PC-9 (cell line): ENCODE results near the gene SERPINB11. TPM values are rescaled to one million over a fixed set of nuclear protein-coding genes. Genes with fewer than 3 reads are reported as not detected.

Source experiments
- BruUV-seq: library from RNA; stranded (reverse); fragments of 400-500 nt; replicated peaks from 2 replicates; lab custom pipeline; 2021; lab: Mats Ljungman, UMichigan
- CTCF ChIA-PET: fragments of 300-600 bp; sonication (Branson Sonifier 250); formaldehyde crosslinking; loops from one replicate; lab custom pipeline; 2022; ENCODE audit warnings: antibody characterized with exemption; lab: Charles Lee
- POLR2A ChIA-PET: fragments of 300-600 bp; sonication (Branson Sonifier 250); formaldehyde crosslinking; loops from one replicate; lab custom pipeline; 2022; ENCODE audit warnings: antibody characterized with exemption; ENCODE audit not compliant: unreplicated experiment; lab: Charles Lee
- DNase-seq, 2 experiments: peaks; one replicate each; pipeline versions ENCODE4 v3.0.0 to v3.0.0-alpha.2; 2015 to 2022; ENCODE audit warnings: mixed read lengths in 1 of 2
- H2AFZ ChIP-seq: fragments of 200-600 bp; sonication (generic); 2 replicates; pipeline ENCODE4 v1.8.1; 2017; ENCODE audit warnings: antibody characterized with exemption
- H3F3A ChIP-seq: fragments of 200-600 bp; sonication (generic); 2 replicates; pipeline ENCODE4 v1.8.1; 2017; ENCODE audit warnings: antibody characterized with exemption, mild to moderate bottlenecking, low read depth; ENCODE audit not compliant: insufficient read depth
- H3K27ac ChIP-seq: fragments of 200-600 bp; sonication (generic); 2 replicates; pipeline ENCODE4 v1.6.1; 2016; ENCODE audit warnings: mixed run types
- H3K27me3 ChIP-seq: fragments of 200-600 bp; sonication (generic); 2 replicates; pipeline ENCODE4 v1.6.1; 2016; ENCODE audit warnings: low read depth, mixed run types; ENCODE audit not compliant: insufficient read depth
- H3K36me3 ChIP-seq: fragments of 200-600 bp; sonication (generic); 2 replicates; pipeline ENCODE4 v1.6.1; 2016; ENCODE audit warnings: low read depth, mixed run types
- H3K4me1 ChIP-seq: fragments of 200-600 bp; sonication (generic); replicated peaks from 2 replicates; pipeline ENCODE4 v1.6.1; 2016; ENCODE audit warnings: mixed run types; ENCODE audit not compliant: insufficient read depth
- H3K4me2 ChIP-seq: fragments of 200-600 bp; sonication (generic); 2 replicates; pipeline ENCODE4 v1.6.1; 2017; ENCODE audit warnings: mixed run types
- H3K4me3 ChIP-seq: fragments of 200-600 bp; sonication (generic); 2 replicates; pipeline ENCODE4 v1.6.1; 2016; ENCODE audit warnings: mixed run types
- H3K79me2 ChIP-seq: fragments of 200-600 bp; sonication (generic); 2 replicates; pipeline ENCODE4 v1.6.1; 2017; ENCODE audit warnings: low read depth, mixed run types
- H3K9me2 ChIP-seq: fragments of 200-600 bp; sonication (generic); 2 replicates; pipeline ENCODE4 v1.8.1; 2017; ENCODE audit warnings: mild to moderate bottlenecking; ENCODE audit not compliant: insufficient read depth
- H3K9me3 ChIP-seq: fragments of 200-600 bp; sonication (generic); 2 replicates; pipeline ENCODE4 v1.8.1; 2016; ENCODE audit warnings: low read depth; ENCODE audit not compliant: insufficient read depth
- H4K20me1 ChIP-seq: fragments of 200-600 bp; sonication (generic); 2 replicates; pipeline ENCODE4 v1.8.1; 2017; ENCODE audit not compliant: insufficient read depth
- CTCF ChIP-seq: fragments of 200-600 bp; sonication (generic); conservative IDR thresholded peaks from 2 replicates; pipeline ENCODE4 v1.6.1; 2017; ENCODE audit warnings: mixed run types, antibody characterized with exemption, mild to moderate bottlenecking, moderate library complexity
- EZH2 ChIP-seq: fragments of 200-600 bp; sonication (generic); IDR thresholded peaks from 2 replicates; pipeline ENCODE4 v1.8.0; 2017; ENCODE audit warnings: antibody characterized with exemption, low read depth
- intact Hi-C: fragments of 100-400 bp; cut with micrococcal nuclease; formaldehyde crosslinking; loops from one replicate; pipeline ENCODE4 v1.10.0; 2022; ENCODE audit not compliant: unreplicated experiment
- total RNA-seq: library from RNA; stranded (reverse); gene quantifications from 2 replicates; pipeline ENCODE4 v1.2.3, GENCODE V29; 2021

The SERPINB11 gene
- total RNA-seq, 1 experiment from 2014 or later: not detected

- BruUV-seq: no TSS peak
- intact Hi-C loops: loop anchor here (2.0 kb wide), 1 partner anchor 47 kb away; no protein-coding TSS in a partner anchor
- no peaks in the 10 kb centered on the region for H4K20me1 ChIP-seq
- no peaks in the 10 kb centered on the region for H3K27me3 ChIP-seq
- peak overlapping the region; percentile 98 for H3K27ac ChIP-seq
- H3K4me2 ChIP-seq: peak overlapping the region; percentile 39; the same call in 1 of the 2 replicates
- H3K4me1 ChIP-seq: peaks cover 37% of the 10 kb centered on the region
- H3K79me2 ChIP-seq: no peaks in the 10 kb centered on the region
- H3K9me2 ChIP-seq: no peaks in the 10 kb centered on the region
- H2AFZ ChIP-seq: no peak overlapping the region
- ChIA-PET CTCF (interaction anchor here (1.8 kb wide), 1 partner anchor 58 kb away, joined by 5 read pairs; no protein-coding TSS in a partner anchor), POLR2A (no interaction called here)
- H3K36me3 ChIP-seq: no peaks in the 10 kb centered on the region
- peaks cover 15% of the 10 kb centered on the region for H3F3A ChIP-seq
- no peak overlapping the region for H3K4me3 ChIP-seq
- DNase-seq: no peak
- TF ChIP-seq EZH2: no peak
- TF ChIP-seq CTCF: no peak
- H3K9me3 ChIP-seq: peaks cover 4% of the 10 kb centered on the region; the same call in 1 of the 2 replicates
Observed at GRCh38 chr18:63683890-63684289, 18.9 kb upstream of the SERPINB11 start.

- Histone ChIP-seq H3K27me3 (no peaks in the 10 kb centered on the region), H4K20me1 (no peaks in the 10 kb centered on the region), H3K79me2 (no peaks in the 10 kb centered on the region), H3F3A (peaks cover 15% of the 10 kb centered on the region), H2AFZ (no peak overlapping the region), H3K36me3 (no peaks in the 10 kb centered on the region), H3K9me2 (no peaks in the 10 kb centered on the region), H3K4me3 (no peak overlapping the region), H3K4me2 (no peak overlapping the region), H3K27ac (no peak overlapping the region), H3K9me3 (peaks cover 4% of the 10 kb centered on the region; the same call in 1 of the 2 replicates), H3K4me1 (peaks cover 44% of the 10 kb centered on the region)
- intact Hi-C loops: no loop called here
- CTCF ChIA-PET: no interaction called here
- BruUV-seq: no TSS peak
- DNase-seq: no peak
- POLR2A ChIA-PET: interaction anchor here (0.8 kb wide), 1 partner anchor 115 kb away, joined by 3 read pairs; no protein-coding TSS in a partner anchor
- no peak for TF ChIP-seq CTCF
Observed at GRCh38 chr18:63684718-63685117, 18.0 kb upstream of the SERPINB11 start.

GRCh38 chr18:63686871-63687270 lies 15.9 kb upstream of the SERPINB11 start:
- BruUV-seq: no TSS peak
- Histone ChIP-seq H3K4me3 (no peak overlapping the region), H3K4me2 (no peak overlapping the region), H3K9me3 (no peaks in the 10 kb centered on the region; the same call in 1 of the 2 replicates), H3K27ac (no peak overlapping the region), H3K27me3 (no peaks in the 10 kb centered on the region), H4K20me1 (no peaks in the 10 kb centered on the region), H3F3A (peaks cover 11% of the 10 kb centered on the region), H3K79me2 (no peaks in the 10 kb centered on the region), H2AFZ (no peak overlapping the region), H3K9me2 (no peaks in the 10 kb centered on the region), H3K4me1 (peaks cover 37% of the 10 kb centered on the region), H3K36me3 (no peaks in the 10 kb centered on the region)
- CTCF ChIA-PET: no interaction called here
- POLR2A ChIA-PET: no interaction called here
- no peak for DNase-seq
- intact Hi-C loops: no loop called here
- no peak for TF ChIP-seq EZH2
- no peak for TF ChIP-seq CTCF
